ENCODE measurements around the gene FBXL3. TPM values are rescaled to one million over a fixed set of nuclear protein-coding genes. Genes with fewer than 3 reads are reported as not detected.
"Not testable (repeated sequence)": the region's sequence is repeated elsewhere in the genome, so short reads cannot be mapped to it uniquely, and the experiment has no call there.

The FBXL3 gene
- total RNA-seq, 1 donor from 2014 or later, result 73.3 TPM

- DNase-seq, result no peak
Observed at GRCh38 chr13:76982061-76982460, 44.9 kb downstream of the FBXL3 start.

DNA sequence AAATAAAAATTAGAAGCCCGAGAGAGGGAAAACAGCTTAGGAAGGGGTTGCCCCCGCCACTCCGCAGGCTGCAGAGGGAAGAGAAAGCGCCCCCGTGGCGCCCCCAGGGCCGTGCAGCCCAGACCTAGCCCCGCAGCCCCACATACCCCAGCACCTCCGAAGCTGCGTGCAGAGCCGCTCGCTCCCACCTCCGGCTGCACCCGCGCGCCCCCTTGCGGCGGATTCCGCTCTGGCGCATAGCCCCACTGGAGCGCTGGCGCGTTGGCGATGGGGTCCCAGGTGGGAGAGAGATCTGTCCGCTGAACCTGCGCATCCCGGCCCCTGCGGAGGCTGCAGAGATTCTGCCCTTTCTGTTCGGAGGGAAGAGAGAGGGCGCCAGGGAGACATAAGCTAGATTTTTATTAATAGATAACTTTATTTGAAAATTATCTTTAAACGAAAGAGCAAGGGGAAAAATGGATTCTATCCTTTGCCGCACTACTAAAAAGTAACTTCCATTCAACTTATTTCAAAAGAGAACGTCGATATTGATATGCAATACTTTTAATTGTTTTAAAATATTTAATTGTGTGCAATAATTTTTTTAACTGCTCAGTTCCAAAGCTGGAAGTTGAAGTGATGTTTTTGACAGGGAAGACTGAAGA is 46.8 kb downstream of the FBXL3 start:
- DNase-seq, result peak; percentile 44

GRCh38 chr13:76976929-76977328 is 50.0 kb downstream of the FBXL3 start:
- DNase-seq, result no peak

GRCh38 chr13:76976490-76976889 is 50.5 kb downstream of the FBXL3 start:
- DNase-seq, result no peak

GRCh38 chr13:76975863-76976262 is 51.1 kb downstream of the FBXL3 start:
- no peak for DNase-seq

- no peak for DNase-seq
Observed at GRCh38 chr13:76974618-76974975, 52.4 kb downstream of the FBXL3 start.

- DNase-seq, result no peak
Observed at GRCh38 chr13:76973920-76974617, 52.9 kb downstream of the FBXL3 start.

DNA sequence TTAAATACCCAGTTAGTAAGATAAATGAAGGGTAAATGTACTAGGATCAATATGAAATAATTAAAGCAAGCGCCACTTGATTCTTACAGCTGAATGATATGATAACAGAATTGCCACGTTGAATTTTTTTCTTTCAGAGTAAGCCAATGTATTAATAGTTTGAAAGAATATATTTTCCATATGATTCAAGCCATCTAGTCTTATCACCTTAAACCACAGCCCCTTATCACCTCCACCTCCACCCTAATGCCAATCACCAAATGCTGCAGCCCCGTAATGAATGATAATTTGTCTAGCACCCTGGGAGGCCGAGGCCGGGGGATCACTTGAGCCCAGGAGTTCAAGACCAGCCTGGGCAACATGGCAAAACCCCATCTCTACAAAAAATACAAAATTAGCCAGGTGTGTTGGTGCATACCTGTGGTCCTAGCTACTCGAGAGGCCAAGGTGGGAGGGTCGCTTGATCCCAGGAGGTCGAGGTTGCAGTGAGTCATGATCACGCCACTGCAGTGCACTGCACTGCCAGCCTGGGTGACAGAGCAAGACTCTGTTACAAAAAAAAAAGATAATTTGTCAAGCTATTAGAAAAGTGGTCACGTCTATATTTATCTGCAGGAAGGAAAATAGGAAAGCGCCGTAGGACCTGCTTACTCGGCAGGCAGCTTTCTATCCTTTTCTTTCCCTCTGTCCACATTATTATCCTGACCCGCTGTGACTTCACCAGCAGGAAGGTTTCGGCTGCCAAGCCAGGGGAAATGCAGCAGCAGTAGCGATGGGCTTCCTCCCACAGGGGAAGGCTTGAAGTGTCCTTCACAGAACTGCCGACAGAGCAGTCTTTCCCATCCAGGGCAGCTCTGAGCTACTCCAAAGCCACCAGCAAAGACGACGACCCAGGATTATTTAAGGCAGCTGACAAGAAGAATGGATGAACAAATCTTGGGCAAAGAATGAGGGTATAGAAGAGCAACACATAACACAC is 54.8 kb downstream of the FBXL3 start:
- DNase-seq, result no peak

DNA sequence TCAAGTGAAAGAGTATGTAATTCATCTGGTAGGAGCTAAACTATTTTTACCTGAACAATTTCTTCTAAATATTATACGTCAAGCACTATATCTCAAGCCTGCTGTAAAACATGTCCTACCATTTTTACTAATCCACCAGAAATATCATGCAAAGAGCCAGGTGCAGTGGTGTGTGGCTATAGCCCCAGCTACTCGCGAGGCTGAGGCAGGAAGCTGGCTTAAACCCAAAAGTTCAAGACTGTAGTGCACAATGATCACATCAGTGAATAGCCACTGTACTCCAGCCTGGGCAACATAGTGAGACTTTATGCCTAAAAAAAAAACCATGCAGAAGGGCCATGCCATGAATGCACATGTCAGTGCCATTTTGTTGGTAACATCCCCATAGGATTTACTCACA is 55.7 kb downstream of the FBXL3 start:
- DNase-seq, result no peak

- no peak for DNase-seq
Observed at GRCh38 chr13:76969488-76970365, 57.2 kb downstream of the FBXL3 start.

- DNase-seq, result no peak
Observed at GRCh38 chr13:76968041-76968440, 58.9 kb downstream of the FBXL3 start.

DNA sequence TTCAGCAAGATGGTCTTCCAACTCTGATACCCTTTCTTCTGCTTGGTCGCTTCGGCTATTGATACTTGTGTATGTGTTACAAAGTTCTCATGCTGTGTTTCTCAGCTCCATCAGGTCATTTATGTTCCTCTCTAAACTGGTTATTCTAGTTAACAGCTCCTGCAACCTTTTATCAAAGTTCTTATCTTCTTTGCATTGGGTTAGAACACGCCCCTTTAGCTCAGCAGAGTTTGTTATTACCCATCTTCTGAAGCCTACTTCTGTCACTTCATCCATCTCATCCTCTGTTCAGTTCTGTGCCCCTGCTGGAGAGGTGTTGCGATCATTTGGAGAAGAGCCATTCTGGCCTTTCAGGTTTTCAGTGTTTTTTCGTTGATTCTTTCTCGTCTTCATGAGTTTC is 59.9 kb downstream of the FBXL3 start:
- DNase-seq, result no peak

DNA sequence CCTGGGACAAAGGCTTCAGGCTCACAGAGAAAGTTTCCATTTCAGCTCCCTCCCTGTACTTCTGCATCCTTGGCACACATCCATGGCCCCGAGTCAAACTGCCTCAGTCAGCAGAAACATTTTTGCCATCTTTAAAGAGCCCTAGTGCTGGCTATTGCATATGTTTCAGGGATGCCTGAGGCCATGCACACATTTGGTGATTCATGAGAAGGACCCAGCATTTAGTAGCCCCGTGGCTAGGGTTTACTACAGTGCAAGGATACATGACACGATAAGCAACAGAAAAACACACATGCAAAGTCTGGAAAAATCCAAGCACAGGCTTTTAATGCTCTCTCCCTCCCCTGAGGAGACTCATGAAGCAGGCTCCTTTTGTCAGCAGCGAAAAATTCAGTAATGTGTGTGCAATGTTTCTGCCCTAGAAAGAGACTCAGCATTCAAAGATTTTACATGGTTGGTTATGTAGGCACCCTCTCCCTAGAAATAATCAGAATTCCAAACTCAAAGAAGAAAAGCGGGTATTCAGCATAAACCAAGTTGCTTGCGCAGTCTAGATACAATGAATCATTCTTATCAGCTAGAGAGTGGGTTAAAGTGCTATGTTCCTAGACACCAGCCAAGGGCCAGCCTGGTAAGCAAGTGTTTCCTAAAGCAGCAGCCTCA is 61.1 kb downstream of the FBXL3 start:
- DNase-seq, result peak; percentile 92

GRCh38 chr13:76959734-76960133 is 67.2 kb downstream of the FBXL3 start:
- not testable (repeated sequence) for DNase-seq

- no peak for DNase-seq
Observed at GRCh38 chr13:76958841-76959432, 68.0 kb downstream of the FBXL3 start.

DNA sequence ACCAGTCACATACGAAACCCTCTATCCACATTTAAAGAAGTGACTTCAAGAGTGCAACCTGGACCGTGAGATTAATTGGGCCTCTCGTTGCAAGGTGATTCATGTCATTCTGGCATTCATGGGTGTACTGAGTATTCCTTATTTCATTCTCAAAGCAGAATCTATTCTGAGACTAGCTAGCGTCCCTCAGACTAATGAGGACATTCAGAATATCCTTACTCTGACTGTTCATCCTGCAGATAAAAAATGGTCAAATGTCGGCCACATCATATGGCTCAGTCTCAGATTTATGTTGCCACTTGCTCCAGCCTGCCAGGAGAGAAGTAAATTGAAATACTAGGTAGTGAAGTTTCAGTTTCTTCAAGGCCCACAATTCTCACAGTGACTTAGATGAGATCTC is 71.3 kb downstream of the FBXL3 start:
- no peak for DNase-seq

Other genes starting within 250 kb of the FBXL3 start
- 175 TPM for gene KCTD12, start 140.8 kb downstream of the FBXL3 start, total RNA-seq
- gene ACOD1, start 78.6 kb downstream of the FBXL3 start, total RNA-seq, result not detected
- gene CLN5, start 35.1 kb downstream of the FBXL3 start, total RNA-seq, result 24.9 TPM